Daoy (cell line): ENCODE results near the gene HOXA11. TPM values are rescaled to one million over a fixed set of nuclear protein-coding genes. Genes with fewer than 3 reads are reported as not detected.

ENCODE experiments used
- DNase-seq: peaks from one replicate; pipeline ENCODE4 v3.0.0-alpha.2; 2015; ENCODE audit warnings: low read depth
- total RNA-seq: library from RNA; depleted of rRNA; stranded (reverse); fragments of >200 nt; shearing (Covaris generic); gene quantifications from 2 replicates; pipeline ENCODE4 v1.2.3, GENCODE V29; 2014

The HOXA11 gene
- total RNA-seq, 1 experiment from 2014 or later: 7.7 TPM

DNA sequence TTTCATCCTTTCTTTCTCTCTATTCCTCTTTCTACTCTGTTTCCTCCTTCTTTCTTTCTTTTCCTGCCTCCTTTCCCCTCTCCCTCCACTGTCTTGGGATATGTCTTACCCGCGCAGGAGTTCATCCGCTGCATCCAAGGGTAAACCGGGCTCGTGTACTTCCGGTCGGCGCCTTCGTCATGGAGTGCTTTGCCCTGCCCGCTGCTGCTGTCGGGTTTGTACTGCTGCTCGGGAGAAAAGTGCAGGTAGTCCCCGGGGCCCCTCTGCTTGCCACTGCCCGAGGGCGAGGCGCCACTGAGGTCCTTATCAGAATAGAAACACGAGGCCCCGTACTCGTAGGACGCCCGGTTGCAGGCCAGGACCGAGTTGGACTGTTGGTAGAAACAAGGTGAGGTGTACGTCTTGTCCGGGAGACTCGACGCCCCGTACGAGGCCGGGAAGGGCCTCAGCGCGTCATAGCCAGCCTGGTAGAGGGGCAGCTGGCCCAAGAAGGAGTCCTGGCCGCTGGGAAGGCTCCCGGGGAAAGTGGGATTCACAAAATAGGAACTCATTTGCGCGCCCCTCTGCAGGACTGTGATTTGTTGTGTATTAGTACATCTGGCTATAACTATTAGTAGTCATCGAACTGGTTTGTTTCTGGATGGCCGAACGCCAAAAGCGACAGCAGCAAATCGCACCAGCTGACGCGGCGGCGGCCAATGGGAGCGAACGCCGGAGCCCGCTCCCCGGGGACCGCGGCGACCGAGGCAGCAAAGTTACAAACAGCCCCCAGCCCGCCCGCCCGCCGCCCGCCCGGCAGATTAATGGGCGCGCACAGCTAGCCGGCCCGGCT, 37.6 kb downstream of the HOXA11 start, which contains the start of gene HOXA6:
TSS of gene HOXA6 (minus strand) at position 576 of the 832 bp plus-strand sequence. CDS start at position 551, 25 bp downstream.
- no peak for DNase-seq

DNA sequence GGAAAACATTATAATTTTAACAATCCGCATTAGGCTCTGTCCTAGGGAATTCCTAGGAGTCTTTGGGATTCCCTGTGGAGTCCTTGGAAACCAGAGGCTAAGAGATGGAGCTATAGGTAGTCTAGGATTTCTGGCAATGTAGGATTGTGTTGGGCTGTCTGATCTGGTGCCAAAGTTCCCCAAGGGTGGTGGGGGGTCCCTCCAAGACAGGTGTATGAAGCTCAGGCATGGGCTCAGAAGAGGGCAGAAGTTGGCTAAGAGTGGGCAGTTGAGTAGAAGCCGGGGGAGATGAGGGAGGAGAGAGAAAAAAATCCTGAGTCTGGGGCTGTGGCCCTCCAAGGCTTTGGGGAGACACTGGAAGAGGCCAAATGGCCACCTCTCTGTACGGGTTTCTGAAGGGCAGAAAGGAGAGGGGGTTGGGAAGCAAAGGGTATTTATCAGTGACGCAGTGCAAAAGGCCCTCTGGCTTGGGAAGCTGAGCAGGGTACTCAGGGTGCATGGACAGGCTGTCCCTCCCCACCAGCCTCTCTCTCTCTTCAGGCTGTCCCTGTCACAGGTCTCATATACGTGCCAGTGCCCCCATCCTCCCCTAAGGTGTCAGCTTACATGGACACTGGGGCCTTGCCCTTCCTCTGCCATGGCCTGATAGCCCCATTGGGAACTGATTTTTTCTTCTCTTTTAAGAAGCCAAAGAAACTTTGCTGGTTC, 38.4 kb downstream of the HOXA11 start:
- no peak for DNase-seq

DNA sequence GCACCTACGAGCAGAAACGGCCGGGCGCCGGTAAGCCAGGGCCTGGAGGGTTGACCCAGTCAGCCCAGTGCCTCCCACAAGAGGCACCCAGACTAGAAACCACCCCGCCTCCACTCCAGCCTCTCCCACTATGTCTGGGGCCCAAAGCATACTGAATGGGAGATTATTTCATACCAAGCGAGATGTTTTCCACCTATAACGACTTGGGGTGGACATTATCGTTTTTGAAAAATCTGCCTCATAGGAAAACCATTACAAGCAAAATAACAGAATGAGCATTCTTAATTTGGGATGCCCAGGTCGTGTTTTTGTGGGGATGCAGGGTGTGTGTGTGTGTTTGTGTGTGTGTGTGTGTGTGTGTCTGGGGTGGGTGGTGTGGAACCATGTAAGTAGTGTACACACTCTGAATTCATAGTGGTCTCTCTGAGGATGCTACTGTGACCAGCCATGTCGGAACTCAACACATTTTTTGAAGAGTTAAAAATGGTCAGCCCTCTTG, 39.1 kb downstream of the HOXA11 start:
- no peak for DNase-seq

DNA sequence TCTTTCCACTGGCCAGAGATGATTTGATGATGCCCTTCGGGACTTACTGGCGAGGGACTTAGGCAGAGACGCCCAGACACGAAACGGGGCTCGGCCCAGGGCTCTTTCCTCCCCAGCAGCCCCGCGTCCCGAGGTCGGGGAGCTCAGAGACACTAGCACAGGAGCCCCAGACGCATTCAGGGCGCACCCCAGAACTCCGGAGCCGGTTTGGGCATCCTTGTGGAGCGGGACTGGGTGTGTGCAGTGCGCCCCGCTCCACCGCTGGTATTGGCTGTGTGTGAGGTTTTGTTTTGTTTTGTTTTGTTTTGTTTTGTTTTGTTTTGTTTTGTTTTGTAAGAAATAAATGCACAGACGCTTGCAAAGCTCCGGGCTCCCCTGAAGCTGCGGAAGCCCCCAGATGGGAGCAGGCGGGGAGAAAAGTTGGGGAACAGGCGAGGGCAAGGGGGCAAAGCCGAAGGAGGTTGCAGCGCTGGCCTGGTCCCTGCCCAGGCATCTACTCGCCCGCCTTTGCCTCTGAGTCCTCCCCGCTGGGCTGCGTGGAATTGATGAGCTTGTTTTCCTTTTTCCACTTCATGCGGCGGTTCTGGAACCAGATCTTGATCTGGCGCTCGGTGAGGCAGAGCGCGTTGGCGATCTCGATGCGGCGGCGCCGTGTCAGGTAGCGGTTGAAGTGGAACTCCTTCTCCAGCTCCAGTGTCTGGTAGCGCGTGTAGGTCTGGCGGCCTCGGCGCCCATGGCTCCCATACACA, 39.7 kb downstream of the HOXA11 start:
- no peak for DNase-seq

DNA sequence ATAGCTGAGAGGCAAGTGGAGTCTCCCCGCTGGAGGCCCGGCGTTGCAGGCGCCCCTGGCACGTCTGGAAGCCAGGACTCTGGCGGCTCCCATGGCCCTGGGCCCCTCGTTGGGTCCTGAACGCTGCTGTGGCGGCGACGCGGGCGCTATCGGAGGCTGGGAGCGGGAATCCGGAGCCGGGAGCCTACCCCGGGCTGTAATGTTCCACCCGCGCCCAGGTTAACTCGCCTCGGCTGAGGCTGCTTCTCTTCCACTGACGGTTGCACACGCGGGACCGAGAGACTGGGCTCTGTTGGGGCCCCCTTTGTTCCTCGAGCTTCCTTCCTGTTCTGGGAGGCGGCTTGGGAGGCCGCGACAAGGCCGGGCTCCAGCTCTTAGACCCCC, 40.3 kb downstream of the HOXA11 start:
- DNase-seq: no peak

DNA sequence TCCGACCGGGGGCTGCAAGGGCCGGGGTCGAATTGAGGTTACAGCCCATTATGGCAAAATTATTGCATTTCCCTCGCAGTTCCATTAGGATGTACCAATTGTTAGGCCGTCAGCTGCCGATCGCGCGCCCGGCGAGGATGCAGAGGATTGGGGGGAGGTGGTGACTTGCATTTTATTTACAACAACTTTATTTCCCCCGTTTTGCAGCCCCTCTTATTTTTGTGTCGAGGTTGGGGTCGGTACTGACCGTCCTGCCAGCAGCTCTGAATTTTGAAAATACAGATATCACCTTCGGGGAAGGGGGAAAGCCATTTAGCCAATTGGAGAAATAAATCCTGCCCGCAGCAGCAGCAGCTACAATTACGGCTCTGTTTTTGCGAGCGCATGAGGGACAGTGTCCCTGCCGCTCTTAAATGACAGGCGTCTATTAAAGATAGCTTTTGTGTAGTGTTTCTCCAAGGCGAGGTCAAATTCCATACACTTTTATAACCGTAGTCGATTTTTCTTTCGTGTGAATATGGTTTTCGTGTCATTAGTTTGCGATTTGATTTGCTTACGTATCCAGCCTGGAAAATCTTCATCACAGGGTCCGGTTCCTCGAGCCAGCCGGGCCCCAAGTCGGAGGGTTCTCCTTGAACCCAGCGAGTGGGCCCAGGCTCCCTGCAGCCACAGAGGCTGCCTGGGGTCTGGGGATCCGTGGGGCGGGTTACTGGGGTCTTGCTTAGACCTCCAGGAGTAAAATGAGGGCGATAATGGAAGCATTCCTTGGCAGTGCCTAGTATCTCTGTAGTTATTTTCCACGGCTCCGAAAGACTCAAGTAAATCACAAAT, 40.9 kb downstream of the HOXA11 start:
- no peak for DNase-seq

DNA sequence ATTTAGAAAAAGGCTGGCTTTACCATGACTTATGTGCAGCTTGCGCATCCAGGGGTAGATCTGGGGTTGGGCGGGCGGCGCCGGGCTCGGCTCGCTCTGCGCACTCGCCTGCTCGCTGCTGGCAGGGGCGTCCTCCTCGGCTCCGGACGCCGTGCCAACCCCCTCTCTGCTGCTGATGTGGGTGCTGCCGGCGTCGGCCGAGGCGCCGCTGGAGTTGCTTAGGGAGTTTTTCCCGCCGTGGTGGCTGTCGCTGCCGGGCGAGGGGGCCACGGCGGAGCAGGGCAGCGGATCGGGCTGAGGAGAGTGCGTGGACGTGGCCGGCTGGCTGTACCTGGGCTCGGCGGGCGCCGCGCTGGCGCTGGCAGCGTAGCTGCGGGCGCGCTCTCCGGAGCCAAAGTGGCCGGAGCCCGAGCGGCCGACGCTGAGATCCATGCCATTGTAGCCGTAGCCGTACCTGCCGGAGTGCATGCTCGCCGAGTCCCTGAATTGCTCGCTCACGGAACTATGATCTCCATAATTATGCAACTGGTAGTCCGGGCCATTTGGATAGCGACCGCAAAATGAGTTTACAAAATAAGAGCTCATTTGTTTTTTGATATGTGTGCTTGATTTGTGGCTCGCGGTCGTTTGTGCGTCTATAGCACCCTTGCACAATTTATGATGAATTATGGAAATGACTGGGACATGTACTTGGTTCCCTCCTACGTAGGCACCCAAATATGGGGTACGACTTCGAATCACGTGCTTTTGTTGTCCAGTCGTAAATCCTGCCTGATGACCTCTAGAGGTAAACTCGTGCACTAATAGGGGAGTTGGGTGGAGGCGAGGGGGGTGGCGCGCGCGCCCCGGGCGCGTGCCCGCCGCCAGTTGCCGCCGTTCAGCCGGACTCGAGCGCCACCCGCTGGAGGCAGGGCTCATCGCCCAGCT, 41.7 kb downstream of the HOXA11 start, which contains the start of gene HOXA5:
TSS of gene HOXA5 (minus strand) at position 659 of the 927 bp plus-strand sequence. CDS start at position 585, 74 bp downstream.
- DNase-seq: peak; percentile 97

DNA sequence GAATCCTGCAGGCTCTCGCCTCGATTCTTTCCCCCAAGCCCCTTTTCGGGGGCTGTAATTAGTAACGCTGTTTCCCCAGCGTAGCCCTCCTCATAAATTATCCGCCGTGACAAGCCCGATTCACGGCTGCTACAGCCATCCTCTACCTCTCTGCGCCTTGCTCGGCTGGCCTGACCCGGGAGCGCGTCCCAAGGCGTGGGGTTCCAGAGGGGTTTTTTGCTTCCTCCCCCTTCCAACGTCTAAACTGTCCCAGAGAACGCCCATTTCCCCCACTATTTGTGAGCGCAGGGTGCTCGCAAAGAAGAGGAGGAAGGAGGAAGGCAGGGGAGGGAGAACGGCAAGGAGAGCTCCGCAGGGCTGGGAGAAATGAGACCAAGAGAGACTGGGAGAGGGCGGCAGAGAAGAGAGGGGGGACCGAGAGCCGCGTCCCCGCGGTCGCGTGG, 42.4 kb downstream of the HOXA11 start:
- no peak for DNase-seq

DNA sequence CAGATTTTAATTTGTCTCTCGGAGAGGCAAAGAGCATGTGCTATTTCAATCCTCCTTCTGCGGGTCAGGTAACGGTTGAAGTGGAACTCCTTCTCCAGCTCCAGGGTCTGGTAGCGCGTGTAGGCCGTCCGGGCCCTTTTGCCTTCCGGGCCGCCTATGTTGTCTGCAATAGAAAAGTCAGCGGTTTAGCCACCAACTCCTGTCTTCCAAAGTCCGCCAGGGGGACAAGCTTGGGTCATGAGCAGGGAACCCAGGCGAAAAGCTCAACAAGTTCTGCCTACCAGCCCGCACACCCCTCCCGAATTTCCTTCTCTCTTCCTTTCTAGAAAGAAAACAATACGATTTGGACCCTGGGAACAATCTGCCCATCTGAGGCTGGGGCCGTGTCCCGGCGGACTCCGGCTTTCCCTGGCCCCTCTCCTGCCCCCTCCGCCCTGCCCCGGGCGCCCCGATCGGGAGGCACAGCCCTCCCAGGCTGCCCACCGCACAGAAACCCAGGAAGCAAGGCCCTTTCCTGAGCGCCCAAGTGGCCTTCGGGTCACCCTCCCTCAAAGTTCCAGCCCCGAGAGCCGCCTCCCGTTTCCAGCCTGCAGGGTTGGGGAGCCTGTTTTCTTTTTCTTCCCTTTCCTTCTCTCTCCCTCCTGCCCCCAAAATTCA, 43.0 kb downstream of the HOXA11 start:
- DNase-seq: peak; percentile 78

DNA sequence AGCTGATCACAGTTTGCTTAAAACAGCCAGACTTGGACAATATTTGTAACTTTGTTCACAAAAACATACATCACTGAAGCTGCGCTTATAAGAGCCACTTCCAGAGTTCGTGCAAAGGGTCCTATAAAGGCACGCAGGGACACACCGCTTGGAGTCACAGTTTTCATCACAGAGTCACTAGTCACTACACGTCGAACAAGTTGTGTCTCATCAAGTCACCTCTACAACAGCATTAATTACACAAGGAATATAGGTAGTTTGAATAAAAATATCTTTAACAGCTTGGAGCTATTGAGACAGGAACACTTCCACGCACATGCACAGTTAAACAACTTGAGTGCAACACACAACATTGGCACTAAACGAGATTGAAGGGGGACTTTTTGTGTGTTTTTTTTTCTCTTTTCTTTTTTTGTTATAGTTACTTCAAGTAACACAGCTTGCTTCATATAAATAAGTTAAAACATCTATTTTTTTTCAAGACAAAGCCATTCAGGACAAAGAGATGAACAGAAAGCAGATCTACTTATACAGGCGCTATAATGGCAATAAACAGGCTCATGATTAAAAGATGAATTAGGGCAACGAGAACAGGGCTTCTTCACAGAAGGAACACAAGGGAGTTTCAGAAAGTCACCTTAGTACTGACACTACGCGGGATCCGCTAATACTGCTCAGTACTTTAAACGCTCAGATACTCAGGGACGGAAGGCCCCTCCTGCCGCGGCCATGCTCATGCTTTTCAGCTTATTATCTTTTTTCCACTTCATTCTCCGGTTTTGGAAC, 43.7 kb downstream of the HOXA11 start:
- DNase-seq: no peak

DNA sequence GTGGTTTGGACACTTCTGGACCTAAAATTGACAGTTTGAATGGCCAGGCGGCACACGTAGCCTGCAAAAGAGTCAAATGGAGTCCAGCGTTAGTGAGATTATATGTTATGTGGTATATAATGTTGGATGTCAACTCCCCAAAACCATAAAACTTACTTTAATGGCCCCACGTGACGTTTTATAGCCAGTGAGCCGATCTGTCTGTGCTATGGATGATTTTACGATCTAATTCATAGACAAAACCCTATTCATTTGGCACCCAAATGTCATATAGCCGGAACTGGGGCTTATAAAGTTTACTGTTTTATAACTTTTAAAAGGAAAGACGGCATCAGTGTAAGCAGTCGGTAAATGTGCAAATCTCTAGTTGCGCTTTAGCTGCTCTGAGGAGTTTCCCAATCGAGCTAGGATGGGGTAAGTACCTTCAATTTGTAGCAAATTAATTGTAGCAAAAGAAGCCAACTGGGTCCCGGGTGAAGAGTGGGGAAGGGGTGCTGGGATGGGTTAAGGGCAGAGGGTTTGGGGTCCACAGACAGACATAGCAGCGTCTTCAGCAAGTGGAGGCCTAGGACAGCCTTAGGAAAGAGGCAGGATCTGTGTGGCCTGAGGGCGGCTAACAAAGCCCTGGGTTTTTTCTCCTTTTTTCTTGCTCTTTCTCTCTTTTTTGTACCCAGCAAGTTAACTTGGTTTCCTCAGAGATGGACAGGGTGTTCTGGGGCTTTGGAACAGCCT, 44.7 kb downstream of the HOXA11 start:
- no peak for DNase-seq

DNA sequence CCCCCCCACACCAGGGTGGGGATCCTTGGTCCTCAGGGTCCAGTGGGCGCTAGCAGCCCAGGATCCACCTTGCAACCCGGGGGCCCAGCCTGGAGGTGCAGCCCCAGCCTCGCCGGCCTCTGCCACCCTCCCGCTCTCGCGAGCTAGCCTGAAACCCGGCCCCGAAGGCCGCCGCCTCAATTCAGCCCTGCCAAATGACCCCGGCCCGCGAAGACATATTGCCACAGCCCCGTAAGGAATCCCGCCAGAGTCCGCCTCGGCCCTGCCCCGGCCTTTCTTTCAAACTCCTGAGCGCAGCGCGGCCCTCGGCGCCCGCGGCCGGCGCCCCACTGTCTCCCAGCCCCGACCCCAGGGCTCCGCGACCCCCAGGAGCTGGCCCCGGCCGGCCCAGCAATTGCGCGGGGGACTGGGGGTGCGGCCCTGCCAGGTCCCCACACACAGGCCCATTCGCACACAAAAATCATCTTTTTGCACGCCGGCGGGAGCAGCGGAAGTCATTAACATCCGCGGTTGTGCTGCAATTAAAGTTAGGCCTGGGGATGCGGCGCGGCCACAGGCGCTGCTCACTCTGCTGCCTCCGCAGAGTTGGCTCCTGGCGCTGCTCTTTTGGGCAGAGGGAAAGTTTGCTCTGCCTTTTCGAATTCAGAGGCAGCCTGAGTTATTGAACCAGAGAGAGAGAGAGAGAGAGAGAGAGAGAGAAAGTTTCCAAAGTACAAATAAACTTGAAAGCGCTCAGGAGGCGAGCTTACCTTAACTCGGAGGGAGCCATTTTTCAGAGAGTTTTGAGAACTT, 45.5 kb downstream of the HOXA11 start:
- DNase-seq: peak; percentile 64

DNA sequence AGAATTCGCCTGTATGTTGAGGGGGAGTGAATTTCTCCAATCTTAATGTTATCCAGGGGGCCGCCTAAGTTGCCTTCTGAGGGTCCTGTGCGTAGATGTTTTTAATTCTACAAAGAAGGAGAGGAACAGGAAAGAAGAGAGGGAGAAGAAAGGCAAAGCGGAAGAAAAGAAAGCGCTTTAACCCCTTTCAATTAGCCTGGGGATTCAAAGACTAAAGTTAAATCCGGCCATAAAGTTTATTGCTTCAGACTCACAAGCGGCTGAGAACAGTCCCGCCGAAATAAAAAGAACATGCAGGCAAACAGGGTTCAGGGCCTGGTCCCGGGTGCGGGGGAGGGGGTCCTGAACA, 46.1 kb downstream of the HOXA11 start:
- DNase-seq: no peak

DNA sequence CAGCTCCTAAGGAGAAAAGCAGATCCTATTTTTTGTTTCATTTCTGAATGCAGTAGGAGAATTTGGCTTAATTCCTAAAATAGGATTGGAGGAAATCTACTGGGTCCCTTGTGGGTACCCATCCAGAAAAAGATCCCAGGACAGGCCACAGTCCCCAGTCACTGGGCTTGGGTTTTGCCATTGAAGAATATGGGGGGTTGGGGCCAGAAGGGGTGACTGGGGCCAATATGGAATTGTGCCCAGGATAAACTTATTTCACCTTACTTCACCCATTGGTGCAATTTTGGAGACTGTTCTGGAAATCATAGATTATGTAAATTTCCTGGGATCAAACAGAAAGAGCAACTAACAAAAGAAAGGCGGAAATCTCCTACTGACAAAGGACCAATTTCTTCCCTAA, 46.6 kb downstream of the HOXA11 start:
- no peak for DNase-seq

DNA sequence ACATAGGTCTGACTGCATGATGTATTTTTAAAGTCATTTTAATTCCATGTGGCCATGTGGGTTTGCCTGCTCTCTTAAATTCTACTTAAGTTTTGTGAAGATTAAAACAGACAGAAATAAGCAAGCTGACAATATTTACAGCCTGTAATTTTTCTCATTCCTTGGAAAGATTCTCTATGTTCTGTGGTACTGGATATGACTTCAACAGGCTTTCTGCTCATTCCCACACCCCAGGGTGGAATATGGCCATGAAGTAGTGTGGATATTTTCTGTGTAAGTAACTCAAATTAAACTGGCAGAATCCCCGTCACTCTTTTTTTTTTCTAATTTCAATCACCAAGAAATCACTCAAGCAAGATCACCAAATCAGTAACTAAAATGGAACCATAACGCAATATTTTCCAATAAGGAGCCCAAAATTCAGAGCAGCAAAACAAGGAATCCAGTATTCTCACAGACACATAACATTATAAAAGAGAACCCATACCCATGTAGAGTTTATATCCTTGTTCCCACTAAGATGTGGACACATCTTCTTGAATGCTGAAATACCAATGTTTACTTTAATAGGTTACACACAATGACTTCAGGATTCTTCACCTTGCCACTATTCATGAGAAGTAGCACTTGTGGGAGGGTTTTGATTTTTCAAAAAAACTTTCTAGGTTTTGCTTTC, 47.3 kb downstream of the HOXA11 start:
- no peak for DNase-seq

DNA sequence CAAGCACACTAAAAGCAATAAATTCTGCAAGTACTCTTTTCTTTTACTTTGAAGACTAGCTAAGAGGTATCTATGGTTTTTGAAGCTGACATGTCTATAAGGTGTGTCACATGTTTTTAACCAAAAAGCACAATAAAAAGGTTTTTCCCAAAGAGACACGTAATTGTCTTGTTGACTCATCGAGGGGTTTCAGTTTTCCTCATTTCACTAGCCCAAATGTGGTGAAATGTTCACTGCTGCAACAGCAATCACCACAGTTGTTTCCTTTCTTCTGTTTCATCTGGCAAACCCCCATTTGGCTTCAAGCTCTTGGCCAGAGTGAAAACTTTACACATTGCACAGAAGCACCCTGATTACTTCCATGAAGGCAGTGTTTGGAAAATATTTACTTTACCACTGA, 50.6 kb downstream of the HOXA11 start:
- peak; percentile 95 for DNase-seq
